Natural killer cell (primary cell): ENCODE measurements around the gene CCDC69. TPM values are rescaled to one million over a fixed set of nuclear protein-coding genes. Genes with fewer than 3 reads are reported as not detected.

ENCODE experiments used
- ATAC-seq, 3 donors: fragments of 150-1000 bp in 2 of 3; fragments of 200-7000 bp in 1 of 3; cut with Tn5 transposase; 1 replicate in 1 of 3; 2 replicates in 2 of 3; pipeline ENCODE4 v1.10.0; 2021; ENCODE audit warnings: mild to moderate bottlenecking in 2 of 3, moderate library complexity in 2 of 3
- DNase-seq, 2 donors: peaks; one replicate each; pipeline versions ENCODE4 v3.0.0 to v3.0.0-alpha.2; 2013 to 2021; ENCODE audit warnings: mixed read lengths in 1 of 2
- H3K27ac ChIP-seq: one replicate; pipeline ENCODE4 v1.5.1; 2013; ENCODE audit warnings: mild to moderate bottlenecking, low read length
- H3K27me3 ChIP-seq: one replicate; pipeline ENCODE4 v1.6.1; 2013; ENCODE audit warnings: low read length; ENCODE audit not compliant: control insufficient read depth, insufficient read depth
- H3K36me3 ChIP-seq: one replicate; pipeline ENCODE4 v1.6.1; 2013; ENCODE audit warnings: low read length; ENCODE audit not compliant: control insufficient read depth, insufficient read depth
- H3K4me1 ChIP-seq: one replicate; pipeline ENCODE4 v1.6.1; 2013; ENCODE audit warnings: low read length; ENCODE audit not compliant: control insufficient read depth, insufficient read depth
- H3K4me3 ChIP-seq: one replicate; pipeline ENCODE4 v1.5.1; 2013; ENCODE audit warnings: low read length
- H3K9me3 ChIP-seq: one replicate; pipeline ENCODE4 v1.6.1; 2013; ENCODE audit warnings: low read length; ENCODE audit not compliant: control insufficient read depth, insufficient read depth
- H3K27ac Mint-ChIP-seq, 2 donors: one replicate each; pipeline ENCODE4 v1.8.0; 2022; ENCODE audit warnings: mild to moderate bottlenecking in 2 of 2, mixed read lengths in 2 of 2, moderate library complexity in 1 of 2
- H3K27me3 Mint-ChIP-seq, 2 donors: one replicate each; pipeline ENCODE4 v1.8.0; 2022; ENCODE audit warnings: low read depth in 2 of 2, mixed read lengths in 2 of 2
- H3K36me3 Mint-ChIP-seq: one replicate; pipeline ENCODE4 v1.8.0; 2022; ENCODE audit warnings: mixed read lengths
- H3K4me1 Mint-ChIP-seq, 2 donors: one replicate each; pipeline ENCODE4 v1.8.0; 2022; ENCODE audit warnings: mixed read lengths in 2 of 2
- H3K4me3 Mint-ChIP-seq: one replicate; pipeline ENCODE4 v1.8.0; 2022; ENCODE audit warnings: mild to moderate bottlenecking, moderate library complexity, mixed read lengths
- H3K9me3 Mint-ChIP-seq, 2 donors: one replicate each; pipeline ENCODE4 v1.8.0; 2022; ENCODE audit warnings: mixed read lengths in 2 of 2
- WGBS: methylation state at CpG from one replicate; pipeline ENCODE4 v1.1.7; 2013; ENCODE audit warnings: missing lambda C conversion rate; ENCODE audit not compliant: insufficient coverage; 5-methylcytosine and 5-hydroxymethylcytosine counted together
- intact Hi-C: fragments of 100-400 bp; cut with micrococcal nuclease; formaldehyde crosslinking; loops from one replicate; pipeline ENCODE4 v1.14.2; 2022
- total RNA-seq, 4 donors: library from RNA; stranded (reverse); fragments of 120-200 nt in 1 of 4; gene quantifications; one replicate each; pipeline versions ENCODE4 v1.2.3 to v1.2.4, GENCODE V29; 2013 to 2022
- TF ChIP-seq, protein P1 (sequence below): fragments of 200-600 bp; IDR thresholded peaks from one replicate; pipeline ENCODE4 v1.8.0; 2022; ENCODE audit warnings: antibody characterized with exemption

The CCDC69 gene
- total RNA-seq, 3 donors from 2014 or later (not counting 1 experiment from before 2014, with no cell fraction given), result 181 to 227 (median 204) TPM

DNA sequence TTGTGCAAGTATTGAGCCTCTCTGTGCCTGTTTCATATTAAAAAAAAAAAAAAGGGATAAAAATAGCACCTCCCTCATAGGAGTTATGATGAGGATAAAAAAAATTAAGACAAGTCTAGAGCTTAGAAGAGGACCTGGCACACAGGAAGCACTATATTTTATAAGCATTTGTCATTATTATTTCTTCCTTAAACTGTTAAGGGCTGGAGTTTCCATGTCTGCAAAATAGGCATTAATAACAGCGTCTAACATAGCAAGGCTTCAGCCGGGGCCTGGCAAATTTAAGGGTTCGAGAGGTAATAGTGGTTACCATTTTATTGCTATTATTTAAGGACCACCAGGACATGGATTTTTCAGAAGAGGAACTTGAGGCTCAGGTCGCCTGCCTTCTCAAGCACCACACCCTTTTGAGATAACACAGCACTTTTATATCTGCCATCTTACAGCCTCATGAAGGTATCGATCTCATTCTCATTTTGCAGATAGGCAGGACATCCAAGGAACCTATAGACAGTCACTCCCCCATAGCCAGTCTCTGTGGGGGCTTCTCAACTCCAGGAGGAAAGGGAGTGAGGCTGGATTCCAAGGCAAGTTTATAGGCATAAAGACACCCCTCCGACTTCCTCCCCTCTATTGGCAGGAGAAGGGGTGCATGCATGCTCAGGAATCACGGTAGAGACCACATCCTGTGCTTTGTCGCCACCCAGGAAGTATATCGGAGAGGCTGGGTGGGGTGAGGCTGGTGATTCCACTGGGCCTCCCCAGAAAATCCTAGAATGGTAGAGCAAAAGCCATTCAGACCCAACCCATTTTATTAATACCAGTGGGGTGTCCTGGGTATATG, 68.7 kb downstream of the CCDC69 start:
- 9% methylated on average over 9 of the region's 9 CpGs for WGBS
- H3K4me3 Mint-ChIP-seq, result peak overlapping the region; percentile 96
- no peaks in the 10 kb centered on the region for H3K9me3 Mint-ChIP-seq
- TF ChIP-seq, protein P1, sequence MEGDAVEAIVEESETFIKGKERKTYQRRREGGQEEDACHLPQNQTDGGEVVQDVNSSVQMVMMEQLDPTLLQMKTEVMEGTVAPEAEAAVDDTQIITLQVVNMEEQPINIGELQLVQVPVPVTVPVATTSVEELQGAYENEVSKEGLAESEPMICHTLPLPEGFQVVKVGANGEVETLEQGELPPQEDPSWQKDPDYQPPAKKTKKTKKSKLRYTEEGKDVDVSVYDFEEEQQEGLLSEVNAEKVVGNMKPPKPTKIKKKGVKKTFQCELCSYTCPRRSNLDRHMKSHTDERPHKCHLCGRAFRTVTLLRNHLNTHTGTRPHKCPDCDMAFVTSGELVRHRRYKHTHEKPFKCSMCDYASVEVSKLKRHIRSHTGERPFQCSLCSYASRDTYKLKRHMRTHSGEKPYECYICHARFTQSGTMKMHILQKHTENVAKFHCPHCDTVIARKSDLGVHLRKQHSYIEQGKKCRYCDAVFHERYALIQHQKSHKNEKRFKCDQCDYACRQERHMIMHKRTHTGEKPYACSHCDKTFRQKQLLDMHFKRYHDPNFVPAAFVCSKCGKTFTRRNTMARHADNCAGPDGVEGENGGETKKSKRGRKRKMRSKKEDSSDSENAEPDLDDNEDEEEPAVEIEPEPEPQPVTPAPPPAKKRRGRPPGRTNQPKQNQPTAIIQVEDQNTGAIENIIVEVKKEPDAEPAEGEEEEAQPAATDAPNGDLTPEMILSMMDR, result no peak
- Histone ChIP-seq H3K9me3 (no peaks in the 10 kb centered on the region), H3K27ac (peak overlapping the region; percentile 80), H3K4me1 (peaks cover 79% of the 10 kb centered on the region), H3K27me3 (no peaks in the 10 kb centered on the region), H3K36me3 (peaks cover 4% of the 10 kb centered on the region), H3K4me3 (peak overlapping the region; percentile 95)
- H3K27ac Mint-ChIP-seq, result peak overlapping the region; percentile 80 to 95
- H3K27me3 Mint-ChIP-seq, result no peaks in the 10 kb centered on the region
- intact Hi-C loops, result loop anchor here (5.0 to 10.0 kb wide), 2 partner anchors 60 to 82 kb away; no protein-coding TSS in a partner anchor
- ATAC-seq (peak; percentile 27 to 57 (median 36)), DNase-seq (peak; percentile 28 to 85)
- H3K4me1 Mint-ChIP-seq, result peaks cover 83 to 85% of the 10 kb centered on the region in 2 donors
- H3K36me3 Mint-ChIP-seq, result no peaks in the 10 kb centered on the region

GRCh38 chr5:151153766-151154272, 70.1 kb downstream of the CCDC69 start:
- H3K4me1 Mint-ChIP-seq, result peaks cover 89 to 97% of the 10 kb centered on the region in 2 donors
- no peaks in the 10 kb centered on the region for H3K27me3 Mint-ChIP-seq
- intact Hi-C loops, result loop anchor here (10.0 kb wide), 1 partner anchor 61 kb away; no protein-coding TSS in a partner anchor
- H3K36me3 ChIP-seq, result peaks cover 4% of the 10 kb centered on the region
- no peak overlapping the region for H3K4me3 ChIP-seq
- H3K27ac Mint-ChIP-seq, result peak overlapping the region; percentile 80 to 95
- TF ChIP-seq, protein P1, result no peak
- H3K27me3 ChIP-seq, result no peaks in the 10 kb centered on the region
- DNase-seq (no peak), ATAC-seq (no peak)
- no peaks in the 10 kb centered on the region for H3K9me3 ChIP-seq
- H3K27ac ChIP-seq, result peak overlapping the region; percentile 79
- WGBS, result no CpG with 5 or more reads among the region's 3 CpGs
- H3K9me3 Mint-ChIP-seq, result no peaks in the 10 kb centered on the region
- peak overlapping the region; percentile 18 for H3K4me3 Mint-ChIP-seq
- H3K36me3 Mint-ChIP-seq, result no peaks in the 10 kb centered on the region
- peaks cover 92% of the 10 kb centered on the region for H3K4me1 ChIP-seq

GRCh38 chr5:151153300-151153699, 70.6 kb downstream of the CCDC69 start:
- Histone ChIP-seq H3K4me1 (peaks cover 92% of the 10 kb centered on the region), H3K9me3 (no peaks in the 10 kb centered on the region), H3K27ac (peak overlapping the region; percentile 79), H3K36me3 (peaks cover 4% of the 10 kb centered on the region), H3K4me3 (no peak overlapping the region), H3K27me3 (no peaks in the 10 kb centered on the region)
- H3K27me3 Mint-ChIP-seq, result no peaks in the 10 kb centered on the region
- H3K4me1 Mint-ChIP-seq, result peaks cover 89 to 97% of the 10 kb centered on the region in 2 donors
- peak overlapping the region; percentile 80 to 95 for H3K27ac Mint-ChIP-seq
- ATAC-seq, result no peak
- intact Hi-C loops, result loop anchor here (10.0 kb wide), 1 partner anchor 62 kb away; no protein-coding TSS in a partner anchor
- H3K4me3 Mint-ChIP-seq, result peak overlapping the region; percentile 18
- H3K9me3 Mint-ChIP-seq, result no peaks in the 10 kb centered on the region
- no peak for DNase-seq
- H3K36me3 Mint-ChIP-seq, result no peaks in the 10 kb centered on the region
- TF ChIP-seq, protein P1, result no peak
- WGBS, result 86% methylated on average over 3 of the region's 3 CpGs
